Measurements from ENCODE around the gene CCL4.

Gene CCL4

GRCh38 chr17:36136439-36136838 lies 32.8 kb downstream of the CCL4 start:
- no peak overlapping the region for H3K4me2 ChIP-seq (ENCODE audit: low read depth, low read length, poor library complexity, severe bottlenecking)

GRCh38 chr17:36142235-36142634 lies 38.6 kb downstream of the CCL4 start:
- Histone ChIP-seq H3K79me2 (ENCODE audit: insufficient read depth, low read length) (no peaks in the 10 kb centered on the region), H2AFZ (ENCODE audit: low read length) (no peak overlapping the region), H3K9ac (ENCODE audit: low read depth, low read length, poor library complexity, severe bottlenecking) (no peak overlapping the region), H3K4me2 (ENCODE audit: low read depth, low read length, poor library complexity, severe bottlenecking) (no peak overlapping the region), H3K9me2 (replicated peaks; ENCODE audit: low read depth, low read length) (no peaks in the 10 kb centered on the region), H3K4me1 (ENCODE audit: insufficient read depth, low read length, poor library complexity, severe bottlenecking) (no peaks in the 10 kb centered on the region), H3K9me3 (ENCODE audit: insufficient read depth, low read depth, low read length) (no peaks in the 10 kb centered on the region), H3K27me3 (ENCODE audit: insufficient read depth, low read length, poor library complexity, severe bottlenecking) (no peaks in the 10 kb centered on the region), H3K36me3 (ENCODE audit: insufficient read depth, low read length) (no peaks in the 10 kb centered on the region), H3F3A (ENCODE audit: low read depth) (no peaks in the 10 kb centered on the region), H3K4me3 (ENCODE audit: low read length, poor library complexity, severe bottlenecking) (no peak overlapping the region), H4K20me1 (ENCODE audit: insufficient read depth, low read length, poor library complexity, severe bottlenecking) (no peaks in the 10 kb centered on the region)
- TF ChIP-seq EZH2phosphoT487 (IDR thresholded peaks at IDR 0.05; ENCODE audit: borderline replicate concordance) (no peak), CTCF (conservative IDR thresholded peaks at IDR 0.05; ENCODE audit: low read length) (no peak)

More at GRCh38 chr17:36136439-36136838, 32.8 kb downstream of the CCL4 start:
- TF ChIP-seq EZH2phosphoT487 (IDR thresholded peaks at IDR 0.05; ENCODE audit: borderline replicate concordance) = no peak
- TF ChIP-seq CTCF (conservative IDR thresholded peaks at IDR 0.05; ENCODE audit: low read length) = no peak
- H3K27me3 ChIP-seq (ENCODE audit: insufficient read depth, low read length, poor library complexity, severe bottlenecking) = no peaks in the 10 kb centered on the region
- H4K20me1 ChIP-seq (ENCODE audit: insufficient read depth, low read length, poor library complexity, severe bottlenecking) = no peaks in the 10 kb centered on the region
- H3K4me3 ChIP-seq (ENCODE audit: low read length, poor library complexity, severe bottlenecking) = no peak overlapping the region
- no peaks in the 10 kb centered on the region for H3K9me3 ChIP-seq (ENCODE audit: insufficient read depth, low read depth, low read length)
- H3F3A ChIP-seq (ENCODE audit: low read depth) = no peaks in the 10 kb centered on the region
- no peaks in the 10 kb centered on the region for H3K9me2 ChIP-seq (replicated peaks; ENCODE audit: low read depth, low read length)
- H3K79me2 ChIP-seq (ENCODE audit: insufficient read depth, low read length) = no peaks in the 10 kb centered on the region
- no peak overlapping the region for H2AFZ ChIP-seq (ENCODE audit: low read length)
- H3K9ac ChIP-seq (ENCODE audit: low read depth, low read length, poor library complexity, severe bottlenecking) = no peak overlapping the region
- no peaks in the 10 kb centered on the region for H3K36me3 ChIP-seq (ENCODE audit: insufficient read depth, low read length)
- no peaks in the 10 kb centered on the region for H3K4me1 ChIP-seq (ENCODE audit: insufficient read depth, low read length, poor library complexity, severe bottlenecking)

GRCh38 chr17:36142806-36143205 lies 39.2 kb downstream of the CCL4 start:
- H3K4me3 ChIP-seq (ENCODE audit: low read length, poor library complexity, severe bottlenecking) = no peak overlapping the region

More at GRCh38 chr17:36142806-36143205, 39.2 kb downstream of the CCL4 start:
- Histone ChIP-seq H3K27me3 (ENCODE audit: insufficient read depth, low read length, poor library complexity, severe bottlenecking) (no peaks in the 10 kb centered on the region), H3K9me2 (replicated peaks; ENCODE audit: low read depth, low read length) (no peaks in the 10 kb centered on the region), H2AFZ (ENCODE audit: low read length) (no peak overlapping the region), H3K4me2 (ENCODE audit: low read depth, low read length, poor library complexity, severe bottlenecking) (no peak overlapping the region), H3K9me3 (ENCODE audit: insufficient read depth, low read depth, low read length) (no peaks in the 10 kb centered on the region), H3F3A (ENCODE audit: low read depth) (no peaks in the 10 kb centered on the region), H3K9ac (ENCODE audit: low read depth, low read length, poor library complexity, severe bottlenecking) (no peak overlapping the region), H4K20me1 (ENCODE audit: insufficient read depth, low read length, poor library complexity, severe bottlenecking) (no peaks in the 10 kb centered on the region), H3K36me3 (ENCODE audit: insufficient read depth, low read length) (no peaks in the 10 kb centered on the region), H3K79me2 (ENCODE audit: insufficient read depth, low read length) (no peaks in the 10 kb centered on the region), H3K4me1 (ENCODE audit: insufficient read depth, low read length, poor library complexity, severe bottlenecking) (no peaks in the 10 kb centered on the region)
- no peak for TF ChIP-seq CTCF (conservative IDR thresholded peaks at IDR 0.05; ENCODE audit: low read length)
- TF ChIP-seq EZH2phosphoT487 (IDR thresholded peaks at IDR 0.05; ENCODE audit: borderline replicate concordance) = no peak
